A549 (cell line): ENCODE results near the gene RIC1. TPM values are rescaled to one million over a fixed set of nuclear protein-coding genes. Genes with fewer than 3 reads are reported as not detected.
A peak's percentile ranks its signal among the peaks of the same experiment; 100 is the strongest.

Experiments used
- ATAC-seq, 2 experiments: fragments of 200-7000 bp in 1 of 2; fragments of >200 bp in 1 of 2; cut with Nextera tagmentation in 1 of 2; cut with Tn5 transposase in 1 of 2; 3 replicates each; pipeline versions ENCODE4 v1.8.0 to v1.9.1; 2018 to 2020; ENCODE audit warnings: mild to moderate bottlenecking in 1 of 2, moderate library complexity in 1 of 2
- CTCF ChIA-PET: fragments of 300-600 bp; sonication (Branson Sonifier 250); formaldehyde crosslinking; extraction: SDS; loops from one replicate; lab custom pipeline; 2021; ENCODE audit warnings: antibody characterized with exemption, inconsistent platforms; lab: Yijun Ruan, JAX
- POLR2A ChIA-PET: fragments of 350-600 bp; formaldehyde crosslinking; extraction: SDS; loops from one replicate; lab custom pipeline; 2021; ENCODE audit warnings: antibody characterized with exemption, inconsistent platforms; lab: Yijun Ruan, JAX
- DNase-seq, 2 experiments: peaks; one replicate each; pipeline versions ENCODE4 v3.0.0 to v3.0.0-alpha.2; 2011 to 2016; ENCODE audit warnings: low read depth in 1 of 2, low spot score in 1 of 2
- FAIRE-seq: peaks from 2 replicates; lab custom pipeline; 2011; peaks lifted over from hg19 to GRCh38; lab: Jason Lieb, UNC
- H3K27ac ChIP-seq, 2 experiments: fragments of >200 bp; sonication (Bioruptor Twin); formaldehyde crosslinking; 3 replicates each; pipeline ENCODE4 v1.5.1; 2016 to 2017
- H3K4me1 ChIP-seq: fragments of >200 bp; sonication (Bioruptor Twin); formaldehyde crosslinking; 3 replicates; pipeline ENCODE4 v1.6.1; 2016
- H3K4me2 ChIP-seq: fragments of >200 bp; sonication (Bioruptor Twin); formaldehyde crosslinking; 3 replicates; pipeline ENCODE4 v1.6.1; 2016
- H3K4me3 ChIP-seq: fragments of >200 bp; sonication (Bioruptor Twin); formaldehyde crosslinking; 3 replicates; pipeline ENCODE4 v1.5.1; 2016
- H3K9me3 ChIP-seq: fragments of >200 bp; sonication (Bioruptor Twin); formaldehyde crosslinking; 3 replicates; pipeline ENCODE4 v1.6.1; 2016
- BHLHE40 ChIP-seq: IDR thresholded peaks from 2 replicates; pipeline ENCODE4 v1.6.1; 2012; ENCODE audit warnings: low read depth, low read length, inconsistent platforms
- CEBPB ChIP-seq, 2 experiments: fragments of >200 bp in 1 of 2; sonication (Bioruptor Twin) in 1 of 2; formaldehyde crosslinking in 1 of 2; IDR thresholded peaks; 2 replicates each; pipeline ENCODE4 v1.6.1; 2012 to 2016
- EHMT2 ChIP-seq: fragments of 200-600 bp; sonication (generic); IDR thresholded peaks from 2 replicates; pipeline ENCODE4 v1.6.1; 2016; ENCODE audit warnings: antibody characterized with exemption, low read depth, mild to moderate bottlenecking, moderate library complexity
- EP300 ChIP-seq, 2 experiments: fragments of >200 bp; sonication (Bioruptor Twin); formaldehyde crosslinking; IDR thresholded peaks; 2 replicates in 1 of 2; 3 replicates in 1 of 2; pipeline ENCODE4 v1.6.1; 2016 to 2017
- FOSL2 ChIP-seq, 2 experiments: fragments of 450-650 bp in 1 of 2; fragments of >200 bp in 1 of 2; sonication (Bioruptor Twin) in 1 of 2; formaldehyde crosslinking; IDR thresholded peaks; 2 replicates each; pipeline versions ENCODE4 v1.5.0 to v1.6.1; 2016 to 2020; ENCODE audit warnings: mild to moderate bottlenecking in 1 of 2, moderate library complexity in 1 of 2
- GATA3 ChIP-seq: IDR thresholded peaks from 2 replicates; pipeline ENCODE4 v1.6.1; 2012; ENCODE audit warnings: borderline replicate concordance
- HDAC2 ChIP-seq: fragments of 200-600 bp; sonication (generic); IDR thresholded peaks from 2 replicates; pipeline ENCODE4 v1.6.1; 2016
- HOXA7 ChIP-seq: fragments of 250-450 bp; sonication (Bioruptor Pico); IDR thresholded peaks from 2 replicates; pipeline ENCODE4 v1.5.0; 2020; ENCODE audit warnings: mild to moderate bottlenecking, moderate library complexity
- HOXB5 ChIP-seq: fragments of 250-450 bp; sonication (Bioruptor Pico); IDR thresholded peaks from 2 replicates; pipeline ENCODE4 v1.5.0; 2020; ENCODE audit warnings: mild to moderate bottlenecking, moderate library complexity
- JUN ChIP-seq, 2 experiments: fragments of >200 bp; sonication (Bioruptor Twin); formaldehyde crosslinking; IDR thresholded peaks; 2 replicates in 1 of 2; 3 replicates in 1 of 2; pipeline ENCODE4 v1.6.1; 2016 to 2017
- JUNB ChIP-seq: fragments of >200 bp; sonication (Bioruptor Twin); formaldehyde crosslinking; IDR thresholded peaks from 2 replicates; pipeline ENCODE4 v1.6.1; 2016
- KDM1A ChIP-seq: fragments of 200-600 bp; sonication (generic); IDR thresholded peaks from 2 replicates; pipeline ENCODE4 v1.6.1; 2016; ENCODE audit warnings: low read depth, mild to moderate bottlenecking
- MAZ ChIP-seq: fragments of 150-350 bp; IDR thresholded peaks from 2 replicates; pipeline ENCODE4 v1.6.1; 2014; ENCODE audit warnings: antibody characterized with exemption, low read depth, low read length, borderline replicate concordance
- PHF8 ChIP-seq: fragments of 200-600 bp; sonication (generic); IDR thresholded peaks from 2 replicates; pipeline ENCODE4 v1.6.1; 2016; ENCODE audit warnings: low read depth, mild to moderate bottlenecking, antibody characterized with exemption, moderate library complexity, borderline replicate concordance
- POLR2A ChIP-seq: IDR thresholded peaks from 2 replicates; pipeline ENCODE4 v1.6.1; 2012; ENCODE audit warnings: mild to moderate bottlenecking, low read length
- RARB ChIP-seq: fragments of 250-450 bp; sonication (Bioruptor Pico); IDR thresholded peaks from 2 replicates; pipeline ENCODE4 v1.8.0; 2021; ENCODE audit warnings: mild to moderate bottlenecking, moderate library complexity
- RCOR1 ChIP-seq: fragments of 150-350 bp; IDR thresholded peaks from 2 replicates; pipeline ENCODE4 v1.6.1; 2014; ENCODE audit warnings: antibody characterized with exemption, low read length, low read depth
- RFX5 ChIP-seq: fragments of 450-650 bp; IDR thresholded peaks from 2 replicates; pipeline ENCODE4 v1.7.1; 2014; ENCODE audit warnings: antibody characterized with exemption, mild to moderate bottlenecking, moderate library complexity
- USF2 ChIP-seq: fragments of 450-650 bp; IDR thresholded peaks from 2 replicates; pipeline ENCODE4 v1.6.1; 2014; ENCODE audit warnings: antibody characterized with exemption
- ZNF302 ChIP-seq: fragments of 250-450 bp; sonication (Bioruptor Pico); IDR thresholded peaks from 2 replicates; pipeline ENCODE4 v1.9.0; 2021; ENCODE audit warnings: inconsistent platforms, mild to moderate bottlenecking, moderate library complexity
- WGBS: methylation state at CpG from one replicate; pipeline ENCODE4 v1.1.6; 2017; ENCODE audit errors: missing lambda C conversion rate; 5-methylcytosine and 5-hydroxymethylcytosine counted together
- polyA plus RNA-seq, 4 experiments: library from polyadenylated mRNA; depleted of rRNA in 3 of 4; stranded (reverse); fragments of >200 nt; fragmentation: RNase III in 1 of 4; extraction: RNeasy Plus Mini Kit Qiagen cat#74134 plus additional on column Dnase treatment in 1 of 4; gene quantifications; 2 replicates in 3 of 4; 3 replicates in 1 of 4; pipeline ENCODE4 v1.2.3, GENCODE V29; 2011 to 2017
- TF ChIP-seq, protein P1 (sequence below): fragments of >200 bp; sonication (Bioruptor Twin); formaldehyde crosslinking; IDR thresholded peaks from 2 replicates; pipeline ENCODE4 v1.6.1; 2016
- TF ChIP-seq, protein P2 (sequence below): IDR thresholded peaks from 2 replicates; pipeline ENCODE4 v1.6.1; 2012

The RIC1 gene
- polyA plus RNA-seq, 2 of the 4 experiments (the other 2 are of a cell fraction): 10.7 to 26.8 TPM

DNA sequence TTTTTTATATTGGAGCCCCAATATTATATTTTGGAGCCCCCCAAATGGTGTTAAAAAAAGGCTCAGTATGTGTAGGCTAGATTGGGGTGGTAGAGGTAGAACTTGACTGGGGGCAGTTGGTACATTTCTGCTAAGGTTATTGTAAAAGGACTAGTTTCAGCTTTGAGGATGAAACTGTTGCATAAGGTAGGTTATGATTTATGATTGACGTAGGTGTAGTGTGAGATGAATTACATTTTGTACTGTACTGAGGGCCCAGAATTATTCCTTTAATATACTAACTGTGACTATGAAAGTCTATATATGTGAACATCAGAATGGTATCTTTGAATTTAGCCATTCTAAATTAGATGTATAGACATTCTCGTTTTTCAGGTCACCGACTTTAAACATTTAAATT, 3.6 kb downstream of the RIC1 start:
- DNase-seq (no peak), FAIRE-seq (no peak)
- TF ChIP-seq HDAC2 (no peak), POLR2A (no peak), EP300 (IDR thresholded peaks at IDR 0.05) (no peak)

DNA sequence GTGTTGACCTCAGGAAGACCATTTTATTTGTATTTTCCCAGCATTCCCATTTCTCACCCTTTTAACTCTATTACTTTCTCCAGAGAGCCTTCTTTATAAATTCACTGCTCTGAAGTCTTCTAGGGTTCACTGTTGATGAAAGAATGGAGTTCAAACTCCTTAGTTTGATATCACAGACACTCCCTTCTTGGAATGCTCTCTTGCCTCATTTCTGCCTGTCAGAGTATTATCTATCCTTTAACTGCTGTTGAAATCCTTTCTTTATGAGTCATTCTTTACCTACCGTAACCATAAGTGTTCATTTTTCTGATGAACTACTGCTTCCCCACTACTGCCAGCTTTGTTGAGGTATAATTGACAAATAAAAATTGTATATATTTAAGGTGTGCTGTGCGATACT, 4.3 kb downstream of the RIC1 start:
- peak; percentile 34 to 67 for DNase-seq
- Histone ChIP-seq H3K4me1 (peaks cover 36% of the 10 kb centered on the region), H3K27ac (peak overlapping the region; percentile 6 to 36; a peak in 2 of 6 replicates), H3K4me3 (no peak overlapping the region)
- WGBS: 43% methylated on average over 2 of the region's 2 CpGs
- TF ChIP-seq JUNB (peak; percentile 47; the same call in 1 of the 2 replicates), FOSL2 (IDR thresholded peaks at IDR 0.05) (peak; percentile 64), FOSL2 (CRISPR knock-in tag; IDR thresholded peaks at IDR 0.05) (peak; percentile 93), GATA3 (no peak; the same call in 1 of the 2 replicates), PHF8 (no peak), BHLHE40 (no peak), CEBPB (IDR thresholded peaks at IDR 0.05) (peak; percentile 75 to 85; a peak in 3 of 4 replicates), HOXB5 (CRISPR knock-in tag) (peak; percentile 27; the same call in 1 of the 2 replicates), HOXA7 (CRISPR knock-in tag) (no peak)
- TF ChIP-seq, all 56 proteins: peak for 4
- peak overlapping the region; percentile 95 for H3K4me2 ChIP-seq
- peak; percentile 94 for FAIRE-seq
- ATAC-seq: peak; percentile 7 to 14; a peak in 2 of 6 replicates
- ChIA-PET CTCF (interaction anchor here (0.5 to 1.0 kb wide), 3 partner anchors 18 to 649 kb away, joined by 3 read pairs; no protein-coding TSS in a partner anchor), POLR2A (no interaction called here)
- H3K9me3 ChIP-seq: peaks cover 14% of the 10 kb centered on the region

More for the DNA sequence above, 3.6 kb downstream of the RIC1 start:
- ChIA-PET POLR2A (no interaction called here), CTCF (interaction anchor here (0.5 to 1.0 kb wide), 5 partner anchors 18 to 873 kb away, joined by 3 read pairs; no protein-coding TSS in a partner anchor)
- H3K4me2 ChIP-seq: peak overlapping the region; percentile 95
- H3K9me3 ChIP-seq: peaks cover 14% of the 10 kb centered on the region
- H3K4me3 ChIP-seq: no peak overlapping the region
- H3K4me1 ChIP-seq: peaks cover 39% of the 10 kb centered on the region
- ATAC-seq: no peak
- H3K27ac ChIP-seq: no peak overlapping the region; a peak in 1 of 6 replicates
- 75% methylated on average over 3 of the region's 3 CpGs for WGBS

DNA sequence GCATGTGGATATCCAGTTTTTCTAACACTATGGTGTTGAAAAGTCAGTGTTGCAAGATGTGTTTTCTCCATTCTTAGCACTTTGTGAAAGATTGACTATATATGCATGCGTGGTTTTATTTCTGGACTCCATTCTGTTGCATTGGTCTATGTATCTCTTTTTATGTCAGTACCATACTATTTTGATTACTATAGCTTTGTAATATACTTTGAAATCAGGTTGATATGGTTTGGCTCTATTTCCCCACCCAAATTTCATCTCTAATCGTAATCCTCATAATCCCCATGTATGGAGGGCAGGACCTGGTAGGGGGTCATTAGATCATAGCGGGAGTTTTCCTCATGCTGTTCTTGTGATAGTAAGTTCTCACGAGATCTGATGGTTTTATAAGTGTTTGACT, 6.5 kb downstream of the RIC1 start:
- Histone ChIP-seq H3K4me1 (peaks cover 35% of the 10 kb centered on the region), H3K27ac (no peak overlapping the region), H3K4me2 (no peak overlapping the region), H3K4me3 (no peak overlapping the region), H3K9me3 (peaks cover 14% of the 10 kb centered on the region)
- FAIRE-seq (no peak), ATAC-seq (no peak), DNase-seq (no peak)
- ChIA-PET POLR2A (no interaction called here), CTCF (no interaction called here)
- TF ChIP-seq KDM1A (peak; percentile 18; the same call in 1 of the 2 replicates), USF2 (no peak)
- WGBS: 89% methylated on average over 4 of the region's 4 CpGs

GRCh38 chr9:5639816-5640215, 10.9 kb downstream of the RIC1 start:
- ChIA-PET POLR2A (no interaction called here), CTCF (no interaction called here)
- Histone ChIP-seq H3K4me1 (peaks cover 9% of the 10 kb centered on the region), H3K9me3 (peaks cover 12% of the 10 kb centered on the region), H3K4me2 (no peak overlapping the region), H3K4me3 (no peak overlapping the region), H3K27ac (no peak overlapping the region)
- FAIRE-seq: no peak
- no peak for DNase-seq
- no peak for ATAC-seq
- no peak for TF ChIP-seq RFX5
- TF ChIP-seq, protein P1, sequence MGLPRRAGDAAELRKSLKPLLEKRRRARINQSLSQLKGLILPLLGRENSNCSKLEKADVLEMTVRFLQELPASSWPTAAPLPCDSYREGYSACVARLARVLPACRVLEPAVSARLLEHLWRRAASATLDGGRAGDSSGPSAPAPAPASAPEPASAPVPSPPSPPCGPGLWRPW: no peak
- no peak for TF ChIP-seq MAZ
- TF ChIP-seq JUN (IDR thresholded peaks at IDR 0.05): no peak
- no peak for TF ChIP-seq RCOR1
- TF ChIP-seq, protein P2, sequence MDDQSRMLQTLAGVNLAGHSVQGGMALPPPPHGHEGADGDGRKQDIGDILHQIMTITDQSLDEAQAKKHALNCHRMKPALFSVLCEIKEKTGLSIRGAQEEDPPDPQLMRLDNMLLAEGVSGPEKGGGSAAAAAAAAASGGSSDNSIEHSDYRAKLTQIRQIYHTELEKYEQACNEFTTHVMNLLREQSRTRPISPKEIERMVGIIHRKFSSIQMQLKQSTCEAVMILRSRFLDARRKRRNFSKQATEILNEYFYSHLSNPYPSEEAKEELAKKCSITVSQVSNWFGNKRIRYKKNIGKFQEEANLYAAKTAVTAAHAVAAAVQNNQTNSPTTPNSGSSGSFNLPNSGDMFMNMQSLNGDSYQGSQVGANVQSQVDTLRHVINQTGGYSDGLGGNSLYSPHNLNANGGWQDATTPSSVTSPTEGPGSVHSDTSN: no peak
- TF ChIP-seq CEBPB (IDR thresholded peaks at IDR 0.05): no peak
- TF ChIP-seq RARB (CRISPR knock-in tag): no peak
- TF ChIP-seq EHMT2: no peak
- TF ChIP-seq PHF8: no peak
- no peak for TF ChIP-seq ZNF302 (CRISPR knock-in tag)
- no peak for TF ChIP-seq JUNB
- 90% methylated on average over 1 of the region's 1 CpG for WGBS
